ENCODE results near the gene MAML2. TPM values are rescaled to one million over a fixed set of nuclear protein-coding genes. Genes with fewer than 3 reads are reported as not detected.

MAML2 gene
- total and polyA plus RNA-seq, 2 of the 8 experiments (the other 6 are each of a cell fraction or from before 2014, with no cell fraction given): 3.8 to 6.6 TPM

GRCh38 chr11:96218901-96219300, 124.1 kb downstream of the MAML2 start:
- POLR2A ChIA-PET (ENCODE audit: partially characterized antibody): no interaction called here
- no peaks in the 10 kb centered on the region for H3K79me2 ChIP-seq (ENCODE audit: control insufficient read depth in 1 of 2, insufficient read depth in 2 of 2, low read length in 2 of 2)

More at GRCh38 chr11:96218901-96219300, 124.1 kb downstream of the MAML2 start:
- no peaks in the 10 kb centered on the region for H3K9me3 ChIP-seq (ENCODE audit: insufficient read depth in 2 of 2, low read depth in 1 of 2, low read length in 1 of 2)
- H3K79me1 ChIP-seq (ENCODE audit: low read depth, low read length): no peaks in the 10 kb centered on the region
- CTCF ChIA-PET (ENCODE audit: partially characterized antibody): no interaction called here
- H2BK5ac ChIP-seq (ENCODE audit: low read depth, low read length): no peak overlapping the region
- no peak overlapping the region for H3K18ac ChIP-seq (ENCODE audit: extremely low read depth, low read length)
- no peak overlapping the region for H2BK15ac ChIP-seq (ENCODE audit: low read length)
- H3K4me1 ChIP-seq (replicated peaks in 1 of 4; ENCODE audit: control insufficient read depth in 3 of 4, insufficient read depth in 4 of 4, low read length in 3 of 4): peaks cover 0 to 4% (median 1%) of the 10 kb centered on the region in 4 experiments; a peak in 2 of 7 replicates
- no peak overlapping the region for H2BK12ac ChIP-seq (ENCODE audit: low read depth, low read length)
- DNase-seq (ENCODE audit: low read depth in 1 of 2, low spot score in 2 of 2): no peak
- no peak overlapping the region for H3K14ac ChIP-seq (ENCODE audit: insufficient read length)
- H3K56ac ChIP-seq (replicated peaks; ENCODE audit: insufficient read length, low read depth, low read length): no peak overlapping the region
- no peak overlapping the region for H4K8ac ChIP-seq (ENCODE audit: extremely low read depth, insufficient read depth, low read length)
- H2BK120ac ChIP-seq (replicated peaks; ENCODE audit: low read depth, low read length): no peak overlapping the region
- no peak overlapping the region for H3K23ac ChIP-seq (ENCODE audit: insufficient read length)
- H3K4ac ChIP-seq (replicated peaks; ENCODE audit: insufficient read length, low read depth, low read length): no peak overlapping the region
- no peak for FAIRE-seq
- H4K5ac ChIP-seq (ENCODE audit: insufficient read length, low read depth, low read length): no peak overlapping the region
- H2AK5ac ChIP-seq (ENCODE audit: low read depth, low read length): no peak overlapping the region
- H2AFZ ChIP-seq (ENCODE audit: low read length): no peak overlapping the region
- no peak overlapping the region for H3K9ac ChIP-seq (replicated peaks in 1 of 4; ENCODE audit: extremely low read depth in 1 of 4, low read depth in 3 of 4, low read length in 3 of 4)
- H3K27me3 ChIP-seq (replicated peaks in 1 of 4; ENCODE audit: control insufficient read depth in 3 of 4, extremely low read depth in 1 of 4, insufficient read depth in 3 of 4, low read length in 3 of 4): no peaks in the 10 kb centered on the region
- TF ChIP-seq SIN3A (conservative IDR thresholded peaks at IDR 0.05 in 1 of 2, IDR thresholded peaks at IDR 0.05 in 1 of 2; ENCODE audit: low read depth in 1 of 2, low read length in 2 of 2): no peak
- H2BK20ac ChIP-seq (ENCODE audit: low read length): no peak overlapping the region
- H4K91ac ChIP-seq (replicated peaks; ENCODE audit: insufficient read length, low read length): no peak overlapping the region
- 84% methylated on average over 3 of the region's 3 CpGs; no CpG with 5 or more reads in 1 of the 2 experiments for WGBS, 2 experiments (ENCODE audit: extremely low coverage in 1 of 2, insufficient coverage in 1 of 2, insufficient read length in 1 of 2, insufficient replicate concordance in 2 of 2, low coverage in 1 of 2, low lambda C conversion rate in 2 of 2, missing lambda C conversion rate in 1 of 2)
- H3K23me2 ChIP-seq (ENCODE audit: low read depth, low read length): no peaks in the 10 kb centered on the region
- H3K27ac ChIP-seq (ENCODE audit: low read depth, low read length): no peak overlapping the region
- no peak overlapping the region for H3K4me2 ChIP-seq (ENCODE audit: insufficient read depth in 1 of 2, low read depth in 2 of 2, low read length in 2 of 2)
- H4K20me1 ChIP-seq (replicated peaks in 1 of 2; ENCODE audit: control insufficient read depth in 1 of 2, insufficient read depth in 2 of 2, low read length in 2 of 2): no peaks in the 10 kb centered on the region
- H3K4me3 ChIP-seq (ENCODE audit: extremely low read depth in 1 of 4, insufficient read depth in 2 of 4, low read depth in 3 of 4, low read length in 4 of 4): no peak overlapping the region
- no peaks in the 10 kb centered on the region for H3K36me3 ChIP-seq (ENCODE audit: control insufficient read depth in 2 of 4, insufficient read depth in 4 of 4, low read length in 3 of 4)
